Fibroblast of skin of back (primary cell): Measurements from ENCODE around the gene HDAC9.
A peak's percentile ranks its signal among the peaks of the same experiment; 100 is the strongest.
"Not testable (repeated sequence)": the region's sequence is repeated elsewhere in the genome, so short reads cannot be mapped to it uniquely, and the experiment has no call there.

Experiments used
- DNase-seq: peaks from one replicate; pipeline ENCODE4 v3.0.0-alpha.2; 2013

The HDAC9 gene

DNA sequence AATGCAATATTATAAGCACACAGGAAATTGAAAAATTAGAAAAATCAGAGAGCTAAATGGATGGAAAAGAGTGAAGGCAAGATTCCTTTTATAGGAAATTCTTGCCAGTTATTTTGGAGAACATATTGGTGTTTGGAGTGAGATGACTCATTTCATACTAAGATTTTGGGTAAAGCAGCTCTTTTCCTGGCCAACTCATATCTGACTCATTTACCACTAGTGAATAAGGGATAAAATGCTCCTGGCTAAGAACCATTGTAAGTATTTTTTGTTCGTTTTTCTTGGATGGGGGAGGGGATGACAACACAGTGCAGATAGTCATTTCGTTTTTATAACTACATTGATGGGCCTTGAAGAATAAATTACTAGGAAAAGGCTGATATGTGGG, 482.6 kb downstream of the HDAC9 start:
- DNase-seq, result peak; percentile 96

GRCh38 chr7:18990700-18991099, 495.2 kb downstream of the HDAC9 start:
- not testable (repeated sequence) for DNase-seq

DNA sequence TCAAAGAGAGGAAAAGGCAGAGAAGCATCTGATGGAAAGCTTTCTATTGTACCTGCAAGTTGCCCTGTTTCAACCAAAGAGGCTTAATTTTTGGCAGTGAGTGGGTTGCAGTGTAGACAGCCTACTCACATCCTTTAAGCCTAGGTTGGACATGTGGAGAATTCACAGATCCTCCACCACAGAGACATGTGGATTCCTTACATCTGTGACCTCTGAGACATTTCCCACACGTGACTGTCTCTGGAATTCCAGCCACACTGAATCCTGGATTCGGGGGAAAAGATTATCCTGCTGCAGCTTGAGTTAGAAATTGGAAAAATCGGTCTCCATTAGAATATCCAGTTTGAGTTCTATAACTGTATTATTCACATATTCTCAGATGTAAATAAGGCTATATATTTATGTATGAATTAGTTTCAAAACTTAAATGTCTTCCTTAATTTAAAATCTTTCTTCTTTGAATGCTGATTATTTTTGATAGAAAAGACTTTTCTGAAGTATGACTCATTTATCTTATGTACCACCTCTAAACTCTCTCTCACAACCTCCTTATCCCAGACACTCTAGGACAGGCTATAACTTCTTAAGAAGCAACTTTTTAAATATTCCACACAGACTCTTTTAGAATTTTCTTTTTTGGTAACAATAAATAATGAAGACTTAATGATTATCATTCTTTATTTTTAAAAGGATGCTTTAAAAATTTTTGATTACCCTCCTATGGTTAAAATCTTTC, 498.6 kb downstream of the HDAC9 start:
- peak; percentile 86 for DNase-seq

DNA sequence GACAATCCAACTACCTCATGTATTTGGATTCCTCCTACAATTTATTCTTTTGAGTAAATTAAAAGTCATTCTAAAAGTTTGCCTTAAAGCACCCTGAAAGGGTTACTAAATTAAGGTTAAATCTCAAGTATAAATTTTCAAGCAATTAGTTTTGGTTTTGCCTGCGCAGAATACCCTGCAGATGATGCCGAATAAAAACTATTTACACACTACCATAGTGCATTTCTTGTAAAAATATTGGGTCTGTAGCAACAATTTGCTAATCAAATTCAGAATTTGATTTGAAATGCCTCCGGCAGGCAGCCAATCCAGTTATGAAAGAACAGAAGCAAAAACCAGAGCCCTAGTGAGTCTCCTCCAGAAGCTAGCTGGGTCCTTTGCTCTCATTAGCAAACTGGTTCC, 499.7 kb downstream of the HDAC9 start:
- DNase-seq, result no peak

DNA sequence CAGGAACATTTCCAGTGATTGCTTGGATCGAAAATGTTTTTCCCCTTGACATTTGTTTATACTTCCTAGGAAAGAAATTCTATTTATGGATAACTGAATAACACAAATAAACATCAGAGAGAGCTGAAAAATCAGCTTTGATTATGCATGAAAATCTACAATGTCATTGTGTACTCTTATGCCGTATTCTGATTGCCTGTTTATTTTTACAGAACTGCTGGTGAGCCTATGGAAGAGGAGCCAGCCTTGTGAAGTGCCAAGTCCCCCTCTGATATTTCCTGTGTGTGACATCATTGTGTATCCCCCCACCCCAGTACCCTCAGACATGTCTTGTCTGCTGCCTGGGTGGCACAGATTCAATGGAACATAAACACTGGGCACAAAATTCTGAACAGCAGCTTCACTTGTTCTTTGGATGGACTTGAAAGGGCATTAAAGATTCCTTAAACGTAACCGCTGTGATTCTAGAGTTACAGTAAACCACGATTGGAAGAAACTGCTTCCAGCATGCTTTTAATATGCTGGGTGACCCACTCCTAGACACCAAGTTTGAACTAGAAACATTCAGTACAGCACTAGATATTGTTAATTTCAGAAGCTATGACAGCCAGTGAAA, 500.4 kb downstream of the HDAC9 start:
- DNase-seq, result no peak

DNA sequence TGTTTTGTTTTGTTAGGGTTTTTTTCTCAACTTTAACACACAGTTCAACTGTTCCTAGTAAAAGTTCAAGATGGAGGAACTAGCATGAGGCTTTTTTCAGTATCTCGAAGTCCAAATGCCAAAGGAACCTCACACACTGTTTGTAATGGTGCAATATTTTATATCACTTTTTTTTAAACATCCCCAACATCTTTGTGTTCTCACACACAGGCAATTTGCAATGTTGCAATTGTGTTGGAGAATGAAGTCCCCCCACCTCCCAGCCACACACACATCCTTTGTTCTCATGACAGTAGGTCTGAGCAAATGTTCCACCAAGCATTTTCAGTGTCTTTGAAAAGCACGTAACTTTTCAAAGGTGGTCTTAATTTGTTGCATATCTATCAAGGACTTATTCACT, 501.0 kb downstream of the HDAC9 start:
- no peak for DNase-seq

- DNase-seq, result no peak
Measured at GRCh38 chr7:18997477-18998150, 502.1 kb downstream of the HDAC9 start.

- no peak for DNase-seq
Measured at GRCh38 chr7:19000410-19000809, 504.9 kb downstream of the HDAC9 start.

DNA sequence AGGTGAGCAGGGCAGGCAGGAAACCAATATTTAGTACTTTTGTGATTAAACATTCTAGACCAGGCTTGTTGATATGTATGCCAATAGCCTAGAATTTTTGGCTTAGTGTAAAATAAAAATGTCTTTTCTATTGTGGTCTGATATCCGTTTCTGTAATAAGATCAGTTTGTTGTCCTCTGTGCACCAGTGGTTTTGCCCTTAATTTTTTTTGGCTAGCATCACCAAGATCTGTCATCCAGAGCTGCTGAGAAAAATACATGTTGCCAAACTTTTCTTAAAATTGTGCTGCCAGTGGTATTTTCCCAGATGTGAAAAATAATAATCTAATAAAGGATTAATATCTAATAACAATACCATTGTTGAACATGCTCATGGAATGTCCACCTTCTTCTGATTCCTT, 506.3 kb downstream of the HDAC9 start:
- peak; percentile 56 for DNase-seq

GRCh38 chr7:19009241-19009935, 513.8 kb downstream of the HDAC9 start:
- DNase-seq, result peak; percentile 82

DNA sequence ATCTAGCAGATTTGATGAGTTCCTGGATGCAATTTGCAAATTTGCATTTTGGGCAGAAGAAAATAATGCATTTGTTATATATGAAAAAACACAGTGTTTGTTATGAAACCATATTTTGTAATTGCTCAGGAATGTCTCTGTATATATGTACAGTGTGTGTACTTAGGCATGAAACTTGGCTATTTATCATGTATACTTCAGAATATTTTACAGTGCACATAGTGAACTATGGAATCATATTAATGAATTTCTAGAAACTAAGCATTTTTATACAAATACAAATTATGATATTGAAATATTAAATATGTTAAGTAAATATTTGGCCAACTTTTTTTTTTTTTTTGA, 514.4 kb downstream of the HDAC9 start:
- no peak for DNase-seq

GRCh38 chr7:19011212-19011611, 515.7 kb downstream of the HDAC9 start:
- peak; percentile 65 for DNase-seq

- DNase-seq, result no peak
Measured at GRCh38 chr7:19015098-19015497, 519.5 kb downstream of the HDAC9 start.

DNA sequence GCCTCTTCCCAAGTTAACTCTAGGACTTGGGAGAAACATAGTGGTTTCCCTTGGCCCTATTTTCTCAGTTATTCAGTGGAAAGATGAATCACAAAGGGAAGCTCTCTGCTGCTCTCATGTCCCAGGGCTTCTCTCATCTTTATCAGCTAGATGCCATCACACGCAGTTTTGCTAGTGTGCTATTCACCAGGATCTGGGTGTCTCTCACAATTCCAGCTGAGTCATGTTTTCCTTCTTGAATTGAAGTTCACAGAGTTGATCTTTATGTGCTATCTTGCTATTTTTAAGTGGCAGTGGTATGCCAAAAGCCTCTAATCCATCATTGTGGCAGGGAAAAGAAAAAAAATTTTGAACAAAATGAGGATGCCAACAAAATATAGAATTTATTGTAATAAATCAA, 520.6 kb downstream of the HDAC9 start:
- DNase-seq, result peak; percentile 89

DNA sequence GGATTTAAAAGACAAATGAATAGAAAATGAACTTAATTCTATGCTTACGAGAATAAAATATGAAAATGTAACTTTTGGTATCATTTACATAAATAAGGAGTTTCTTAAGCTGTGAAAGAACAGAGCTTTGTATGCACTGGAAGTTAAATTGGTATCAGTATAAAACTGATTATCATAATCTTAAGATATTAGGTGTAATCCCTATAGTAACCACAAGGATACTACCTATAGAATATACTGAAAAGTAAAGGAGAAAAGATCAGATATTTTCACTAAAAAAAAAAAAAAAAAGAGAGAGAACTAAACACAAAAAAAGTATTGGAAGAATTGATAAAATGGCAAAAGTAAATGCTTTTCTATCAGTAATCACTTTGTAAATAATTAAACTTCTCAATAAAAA, 521.8 kb downstream of the HDAC9 start:
- DNase-seq, result no peak

DNA sequence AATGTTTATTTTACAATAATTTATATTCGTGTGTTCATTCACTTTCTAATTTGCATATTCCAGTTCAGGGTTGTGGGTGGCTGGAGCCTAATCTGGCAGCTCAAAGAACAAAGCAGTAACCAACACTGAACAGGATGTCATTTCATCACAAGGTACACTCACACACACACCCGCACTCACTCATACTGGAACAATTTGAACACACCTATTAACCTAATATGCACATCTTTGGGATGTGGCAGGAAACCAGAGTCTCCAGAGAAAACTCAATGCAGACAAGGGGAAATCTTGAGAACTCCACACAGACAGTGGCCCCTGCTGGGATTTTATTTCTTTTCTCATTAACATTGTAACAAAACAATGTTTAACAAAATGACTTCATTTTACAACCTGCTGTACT, 524.5 kb downstream of the HDAC9 start:
- DNase-seq, result no peak

GRCh38 chr7:19020711-19021110, 525.2 kb downstream of the HDAC9 start:
- peak; percentile 64 for DNase-seq

DNA sequence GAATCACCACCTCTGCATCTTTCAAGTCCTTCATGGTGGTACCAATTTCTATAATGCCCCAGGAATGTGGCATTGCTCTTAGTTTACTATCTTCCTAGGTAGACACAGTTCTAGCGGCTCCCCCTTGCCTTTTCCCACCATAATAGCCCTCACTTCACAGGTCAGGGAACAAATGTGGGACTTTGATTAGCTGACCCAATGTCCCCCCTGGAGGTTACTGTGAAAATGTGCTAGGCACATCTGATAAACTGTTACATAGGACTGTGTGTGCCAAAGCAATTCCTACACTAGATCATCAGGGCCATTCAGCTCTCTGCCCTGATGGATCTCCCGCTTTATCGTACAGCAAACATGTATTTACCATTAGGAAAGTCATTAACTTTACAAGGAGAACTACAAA, 527.9 kb downstream of the HDAC9 start:
- no peak for DNase-seq

GRCh38 chr7:19024261-19024660, 528.7 kb downstream of the HDAC9 start:
- peak; percentile 90 for DNase-seq

GRCh38 chr7:19026888-19027287, 531.3 kb downstream of the HDAC9 start:
- DNase-seq, result peak; percentile 68

DNA sequence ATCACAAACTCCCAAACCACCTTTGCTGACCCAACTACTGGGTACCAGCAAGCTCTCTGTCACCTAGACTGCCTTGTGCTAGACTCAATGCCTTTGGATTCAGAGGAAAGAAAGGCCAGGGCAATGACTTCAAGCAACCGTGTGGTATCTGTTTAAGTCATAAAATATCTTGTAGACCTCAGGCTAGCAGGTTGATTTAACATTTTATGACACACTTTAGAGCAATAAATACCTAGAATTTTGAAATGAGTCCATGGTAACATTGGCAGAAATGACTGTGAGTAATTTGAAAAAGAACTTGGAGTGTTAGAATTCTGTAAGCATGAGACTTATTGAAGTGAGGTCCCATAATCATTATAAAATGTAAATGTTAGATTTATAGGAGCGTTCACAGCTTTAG, 534.7 kb downstream of the HDAC9 start:
- peak; percentile 45 for DNase-seq

GRCh38 chr7:19032942-19033341, 537.4 kb downstream of the HDAC9 start:
- not testable (repeated sequence) for DNase-seq

DNA sequence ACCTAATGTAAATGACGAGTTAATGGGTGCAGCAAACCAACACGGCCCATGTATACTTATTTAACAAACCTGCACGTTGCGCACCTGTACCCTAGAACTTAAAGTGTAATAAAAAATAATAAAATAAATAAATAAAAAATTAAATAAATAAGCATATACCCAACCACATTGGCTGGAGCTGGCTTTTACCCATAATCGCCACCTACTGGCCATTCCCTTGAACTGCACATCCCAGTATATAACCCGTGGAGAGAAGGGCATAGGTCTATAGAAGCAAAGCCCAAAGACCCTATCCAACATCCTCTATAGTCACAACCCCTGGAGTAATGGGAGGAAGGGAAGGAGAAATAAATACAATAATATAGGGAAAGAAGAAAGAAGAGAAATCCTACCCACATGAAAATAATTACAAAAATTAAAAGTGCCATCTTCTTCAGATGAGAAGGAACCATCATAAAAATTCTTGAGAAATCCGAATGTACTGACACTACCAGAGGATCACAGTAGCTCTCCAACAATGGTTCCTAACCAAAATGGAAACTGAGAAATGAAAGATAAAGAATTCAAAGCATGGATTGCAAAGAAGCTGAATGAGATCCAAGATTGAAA, 556.3 kb downstream of the HDAC9 start:
- peak; percentile 38 for DNase-seq
